Measurements from ENCODE around the gene NANP. TPM values are rescaled to one million over a fixed set of nuclear protein-coding genes. Genes with fewer than 3 reads are reported as not detected.

Gene NANP
- total and polyA plus RNA-seq, 10 of the 15 experiments (the other 5 are each of a cell fraction or from before 2014, with no cell fraction given): 4.2 to 6.7 (median 4.9) TPM

GRCh38 chr20:25632940-25633790 is 9.4 kb upstream of the NANP start:
- DNase-seq (ENCODE audit: low read depth, low spot score): no peak
- TF ChIP-seq MLLT1 (IDR thresholded peaks at IDR 0.05) (no peak), CHD4 (IDR thresholded peaks at IDR 0.05) (no peak), TAF1 (IDR thresholded peaks at IDR 0.05; ENCODE audit: borderline replicate concordance, low read depth, low read length) (no peak), BCL11A (IDR thresholded peaks at IDR 0.05; ENCODE audit: low read depth, low read length) (no peak), HSF1 (IDR thresholded peaks at IDR 0.05; ENCODE audit: low read depth, low read length) (no peak), NFXL1 (IDR thresholded peaks at IDR 0.05; ENCODE audit: borderline replicate concordance) (no peak), FOS (IDR thresholded peaks at IDR 0.05; ENCODE audit: borderline replicate concordance, extremely low read depth, insufficient read length) (no peak), CBX3 (IDR thresholded peaks at IDR 0.05; ENCODE audit: borderline replicate concordance, low read depth) (no peak), ZNF384 (IDR thresholded peaks at IDR 0.05; ENCODE audit: borderline replicate concordance, low read depth, low read length) (no peak), NBN (IDR thresholded peaks at IDR 0.05) (no peak), PAX5 (IDR thresholded peaks at IDR 0.05; ENCODE audit: borderline replicate concordance, low read depth, low read length) (no peak), KDM1A (IDR thresholded peaks at IDR 0.05; ENCODE audit: borderline replicate concordance) (no peak), ETV6 (conservative IDR thresholded peaks at IDR 0.05 in 1 of 2, IDR thresholded peaks at IDR 0.05 in 1 of 2; ENCODE audit: borderline replicate concordance in 1 of 2, low read depth in 1 of 2) (no peak), RAD51 (IDR thresholded peaks at IDR 0.05) (no peak)
- TF ChIP-seq, protein P1, sequence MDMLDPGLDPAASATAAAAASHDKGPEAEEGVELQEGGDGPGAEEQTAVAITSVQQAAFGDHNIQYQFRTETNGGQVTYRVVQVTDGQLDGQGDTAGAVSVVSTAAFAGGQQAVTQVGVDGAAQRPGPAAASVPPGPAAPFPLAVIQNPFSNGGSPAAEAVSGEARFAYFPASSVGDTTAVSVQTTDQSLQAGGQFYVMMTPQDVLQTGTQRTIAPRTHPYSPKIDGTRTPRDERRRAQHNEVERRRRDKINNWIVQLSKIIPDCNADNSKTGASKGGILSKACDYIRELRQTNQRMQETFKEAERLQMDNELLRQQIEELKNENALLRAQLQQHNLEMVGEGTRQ (IDR thresholded peaks at IDR 0.05; ENCODE audit: borderline replicate concordance, low read depth, low read length): no peak
- in situ Hi-C loops (cut with MboI) (no loop called here), intact Hi-C loops (cut with micrococcal nuclease; ENCODE audit: unreplicated experiment) (no loop called here)
- POLR2A ChIA-PET: no interaction called here
- Histone ChIP-seq H2AFZ (ENCODE audit: control insufficient read depth, low read depth, low read length) (no peak overlapping the region), H4K20me1 (ENCODE audit: control insufficient read depth, insufficient read depth) (no peaks in the 10 kb centered on the region), H3K36me3 (ENCODE audit: control insufficient read depth in 2 of 2, insufficient read depth in 2 of 2, low read length in 1 of 2) (no peaks in the 10 kb centered on the region), H3K4me3 (no peak overlapping the region), H3K4me1 (ENCODE audit: control insufficient read depth, insufficient read depth, low read length) (peaks cover 10% of the 10 kb centered on the region), H3K27ac (ENCODE audit: control insufficient read depth, insufficient read depth) (no peak overlapping the region), H3K79me2 (ENCODE audit: control insufficient read depth, insufficient read depth, low read length) (no peaks in the 10 kb centered on the region), H3K27me3 (replicated peaks in 1 of 2; ENCODE audit: control insufficient read depth in 2 of 2, insufficient read depth in 2 of 2, low read length in 1 of 2) (no peaks in the 10 kb centered on the region), H3K9ac (ENCODE audit: control insufficient read depth, insufficient read depth, low read length) (no peak overlapping the region), H3K4me2 (ENCODE audit: control insufficient read depth, insufficient read depth) (no peak overlapping the region), H3K9me3 (replicated peaks; ENCODE audit: control insufficient read depth, insufficient read depth, low read length) (peaks cover 2% of the 10 kb centered on the region; the same call in 1 of the 3 replicates)
- 84% methylated on average over 5 of the region's 5 CpGs for WGBS (ENCODE audit: insufficient coverage, insufficient replicate concordance, low lambda C conversion rate, missing lambda C conversion rate)
- no TSS peak for BruUV-seq (replicated peaks)
- RAD21 ChIA-PET (ENCODE audit: unreplicated experiment): no interaction called here
- ATAC-seq: no peak
- FAIRE-seq: no peak
- CTCF ChIA-PET: interaction anchor here (0.5 to 1.0 kb wide), 2 partner anchors 31 to 104 kb away, joined by 3 read pairs; no protein-coding TSS in a partner anchor
- SMC1A ChIA-PET (ENCODE audit: uncharacterized antibody, unreplicated experiment): no interaction called here

Data from GM12878 (cell line).